Panc1 (cell line): Measurements from ENCODE around the gene GAGE12J. TPM values are rescaled to one million over a fixed set of nuclear protein-coding genes. Genes with fewer than 3 reads are reported as not detected.
"Not testable (repeated sequence)": the region's sequence is repeated elsewhere in the genome, so short reads cannot be mapped to it uniquely, and the experiment has no call there.

Experiments
- ATAC-seq: fragments of 200-7000 bp; cut with Tn5 transposase; 2 replicates; pipeline ENCODE4 v1.9.1; 2020; ENCODE audit warnings: mild to moderate bottlenecking, moderate library complexity
- BruUV-seq: library from RNA; stranded (reverse); fragments of 400-500 nt; replicated peaks from 2 replicates; lab custom pipeline; 2021; lab: Mats Ljungman, UMichigan
- CTCF ChIA-PET: fragments of 300-600 bp; sonication (Branson Sonifier 250); formaldehyde crosslinking; loops from one replicate; lab custom pipeline; 2022; ENCODE audit warnings: antibody characterized with exemption; lab: Charles Lee
- POLR2A ChIA-PET: fragments of 300-600 bp; sonication (Branson Sonifier 250); formaldehyde crosslinking; loops from one replicate; lab custom pipeline; 2022; ENCODE audit warnings: antibody characterized with exemption; lab: Charles Lee
- DNase-seq: peaks from one replicate; pipeline ENCODE4 v3.0.0-alpha.2; 2010; ENCODE audit warnings: low read depth, low spot score
- H3K27ac ChIP-seq: 2 replicates; pipeline ENCODE4 v1.5.1; 2011; ENCODE audit warnings: mild to moderate bottlenecking, low read length, inconsistent platforms
- H3K27me3 ChIP-seq: fragments of 200-500 bp; sonication (Bioruptor generic); 2 replicates; pipeline ENCODE4 v1.6.0; 2014; ENCODE audit warnings: low read length, inconsistent platforms; ENCODE audit not compliant: control insufficient read depth, insufficient read depth
- H3K36me3 ChIP-seq: fragments of 200-500 bp; sonication (Bioruptor generic); 2 replicates; pipeline ENCODE4 v1.5.1; 2014; ENCODE audit warnings: inconsistent platforms, mild to moderate bottlenecking, low read length, moderate library complexity; ENCODE audit not compliant: control insufficient read depth, insufficient read depth
- H3K4me1 ChIP-seq: 2 replicates; pipeline ENCODE4 v1.5.1; 2011; ENCODE audit warnings: inconsistent platforms, mild to moderate bottlenecking, low read length, moderate library complexity; ENCODE audit not compliant: control insufficient read depth, insufficient read depth
- H3K4me3 ChIP-seq, 2 experiments: 2 replicates each; pipeline ENCODE4 v1.5.1; 2011 to 2012; ENCODE audit warnings: low read depth in 2 of 2, low read length in 2 of 2, mild to moderate bottlenecking in 2 of 2, inconsistent platforms in 1 of 2, moderate library complexity in 1 of 2
- H3K9me3 ChIP-seq: fragments of 200-500 bp; sonication (Bioruptor generic); 2 replicates; pipeline ENCODE4 v1.5.1; 2014; ENCODE audit warnings: low read depth, mild to moderate bottlenecking, inconsistent platforms, low read length, moderate library complexity; ENCODE audit not compliant: control insufficient read depth, insufficient read depth
- CTCF ChIP-seq: fragments of 450-650 bp; IDR thresholded peaks from 2 replicates; pipeline ENCODE4 v1.5.1; 2017; ENCODE audit warnings: mild to moderate bottlenecking
- POLR2AphosphoS5 ChIP-seq: IDR thresholded peaks from 2 replicates; pipeline ENCODE4 v1.6.1; 2012; ENCODE audit warnings: mild to moderate bottlenecking, low read depth, low read length, moderate library complexity
- REST ChIP-seq, 2 experiments: IDR thresholded peaks; 2 replicates each; pipeline ENCODE4 v1.6.1; 2011 to 2012; ENCODE audit warnings: low read depth in 2 of 2, control low read depth in 1 of 2, low read length in 1 of 2, mild to moderate bottlenecking in 1 of 2, moderate library complexity in 1 of 2; ENCODE audit not compliant: insufficient read depth in 1 of 2
- SIN3A ChIP-seq: IDR thresholded peaks from 2 replicates; pipeline ENCODE4 v1.6.1; 2012; ENCODE audit warnings: low read depth, mild to moderate bottlenecking, low read length, moderate library complexity, borderline replicate concordance; ENCODE audit not compliant: insufficient read depth
- TCF7L2 ChIP-seq: IDR thresholded peaks from 2 replicates; pipeline ENCODE4 v1.6.1; 2011; ENCODE audit warnings: mild to moderate bottlenecking, low read depth, low read length, inconsistent platforms
- in situ Hi-C: cut with HindIII; loops from 2 replicates; pipeline ENCODE4 v1.10.0; 2016; ENCODE audit warnings: low sequenced_read_pairs, low pct_unique_long_range_greater_than_20kb
- intact Hi-C: fragments of 100-400 bp; cut with micrococcal nuclease; formaldehyde crosslinking; loops from one replicate; pipeline ENCODE4 v1.10.0; 2022; ENCODE audit not compliant: unreplicated experiment
- total RNA-seq: library from RNA; stranded (reverse); gene quantifications from one replicate; pipeline ENCODE4 v1.2.1, GENCODE V29; 2021; ENCODE audit not compliant: unreplicated experiment

Gene GAGE12J
- total RNA-seq, 1 experiment from 2014 or later: 1.1 TPM

GRCh38 chrX:49291615-49292337 lies 30.1 kb upstream of the GAGE12J start:
- TF ChIP-seq CTCF (peak; percentile 85), SIN3A (no peak)
- Histone ChIP-seq H3K9me3 (no peaks in the 10 kb centered on the region), H3K4me3 (no peak overlapping the region), H3K27me3 (no peaks in the 10 kb centered on the region), H3K27ac (no peak overlapping the region), H3K36me3 (no peaks in the 10 kb centered on the region), H3K4me1 (no peaks in the 10 kb centered on the region)
- ATAC-seq (peak; percentile 91), DNase-seq (peak; percentile 28)
- in situ Hi-C loops: no loop called here
- POLR2A ChIA-PET: no interaction called here
- CTCF ChIA-PET: interaction anchor here (1.1 kb wide), 1 partner anchor 23 kb away, joined by 3 read pairs; no protein-coding TSS in a partner anchor
- intact Hi-C loops: loop anchor here (1.0 kb wide), 1 partner anchor 463 kb away; no protein-coding TSS in a partner anchor
- no TSS peak for BruUV-seq

GRCh38 chrX:49292400-49293362 lies 29.2 kb upstream of the GAGE12J start:
- Histone ChIP-seq H3K27ac (no peak overlapping the region), H3K9me3 (no peaks in the 10 kb centered on the region), H3K27me3 (no peaks in the 10 kb centered on the region), H3K36me3 (no peaks in the 10 kb centered on the region), H3K4me1 (no peaks in the 10 kb centered on the region), H3K4me3 (no peak overlapping the region)
- CTCF ChIA-PET: interaction anchor here (1.1 kb wide), 1 partner anchor 24 kb away, joined by 3 read pairs; no protein-coding TSS in a partner anchor
- in situ Hi-C loops (no loop called here), intact Hi-C loops (loop anchor here (1.0 kb wide), 1 partner anchor 462 kb away; no protein-coding TSS in a partner anchor)
- no TSS peak for BruUV-seq
- POLR2A ChIA-PET: no interaction called here
- peak; percentile 22; the same call in 1 of the 2 replicates for ATAC-seq
- DNase-seq: no peak
- TF ChIP-seq TCF7L2: no peak
- no peak for TF ChIP-seq SIN3A
- no peak for TF ChIP-seq REST (IDR thresholded peaks at IDR 0.05; ENCODE audit: insufficient read depth in 1 of 2, low read depth in 2 of 2, low read length in 1 of 2)
- no peak for TF ChIP-seq CTCF
- no peak for TF ChIP-seq POLR2AphosphoS5

GRCh38 chrX:49299293-49299692 lies 22.5 kb upstream of the GAGE12J start:
- H3K9me3 ChIP-seq, POLR2A ChIA-PET, BruUV-seq, in situ Hi-C loops, H3K36me3 ChIP-seq, DNase-seq, ATAC-seq, H3K27me3 ChIP-seq, H3K27ac ChIP-seq, intact Hi-C loops, CTCF ChIA-PET, H3K4me1 ChIP-seq, H3K4me3 ChIP-seq: not testable (repeated sequence)
